GM23338 (cell line): ENCODE results near the gene PXDN. TPM values are rescaled to one million over a fixed set of nuclear protein-coding genes. Genes with fewer than 3 reads are reported as not detected.

Experiments
- ATAC-seq: fragments of 200-7000 bp; cut with Tn5 transposase; 3 replicates; pipeline ENCODE4 v1.9.1; 2020
- DNase-seq: peaks from one replicate; pipeline ENCODE4 v3.0.0-alpha.2; 2015; ENCODE audit warnings: low spot score
- H2AFZ ChIP-seq: fragments of 200-600 bp; sonication (generic); 2 replicates; pipeline ENCODE4 v1.8.0; 2016; ENCODE audit warnings: antibody characterized with exemption, mild to moderate bottlenecking, moderate library complexity
- H3F3A ChIP-seq: fragments of 200-600 bp; sonication (generic); replicated peaks from 2 replicates; pipeline ENCODE4 v1.8.0; 2017; ENCODE audit warnings: antibody characterized with exemption, mixed run types, low read depth
- H3K27ac ChIP-seq: fragments of 200-600 bp; sonication (generic); 2 replicates; pipeline ENCODE4 v1.6.1; 2016; ENCODE audit warnings: low read depth
- H3K27me3 ChIP-seq: fragments of 200-600 bp; sonication (generic); 2 replicates; pipeline ENCODE4 v1.8.0; 2016; ENCODE audit warnings: mild to moderate bottlenecking, mixed run types, moderate library complexity; ENCODE audit not compliant: insufficient read depth
- H3K36me3 ChIP-seq: fragments of 200-600 bp; sonication (generic); 2 replicates; pipeline ENCODE4 v1.8.0; 2016; ENCODE audit warnings: mild to moderate bottlenecking; ENCODE audit not compliant: insufficient read depth
- H3K4me1 ChIP-seq: fragments of 200-600 bp; sonication (generic); 2 replicates; pipeline ENCODE4 v1.8.0; 2016; ENCODE audit warnings: mild to moderate bottlenecking, moderate library complexity; ENCODE audit not compliant: insufficient read depth
- H3K4me2 ChIP-seq: fragments of 200-600 bp; sonication (generic); 2 replicates; pipeline ENCODE4 v1.7.1; 2017; ENCODE audit warnings: mixed run types
- H3K4me3 ChIP-seq: fragments of 200-600 bp; sonication (generic); 2 replicates; pipeline ENCODE4 v1.6.1; 2016; ENCODE audit warnings: mixed run types
- H3K79me2 ChIP-seq: fragments of 200-600 bp; sonication (generic); replicated peaks from 2 replicates; pipeline ENCODE4 v1.8.0; 2017; ENCODE audit warnings: mild to moderate bottlenecking; ENCODE audit not compliant: insufficient read depth
- H3K9me2 ChIP-seq: fragments of 200-600 bp; sonication (generic); 2 replicates; pipeline ENCODE4 v1.8.0; 2017; ENCODE audit not compliant: insufficient read depth
- H4K20me1 ChIP-seq: fragments of 200-600 bp; sonication (generic); replicated peaks from 2 replicates; pipeline ENCODE4 v1.8.0; 2017; ENCODE audit warnings: mild to moderate bottlenecking; ENCODE audit not compliant: insufficient read depth
- H3K27ac Mint-ChIP-seq: 2 replicates; pipeline ENCODE4 v1.8.0; 2020; ENCODE audit warnings: inconsistent platforms, mild to moderate bottlenecking, moderate library complexity, mixed read lengths
- H3K27me3 Mint-ChIP-seq: 3 replicates; pipeline ENCODE4 v1.8.0; 2022; ENCODE audit warnings: low read depth, mild to moderate bottlenecking, moderate library complexity, mixed read lengths, inconsistent platforms; ENCODE audit not compliant: insufficient read depth, poor library complexity
- H3K36me3 Mint-ChIP-seq: 3 replicates; pipeline ENCODE4 v1.8.0; 2021; ENCODE audit warnings: low read depth, mild to moderate bottlenecking, inconsistent platforms, moderate library complexity, mixed read lengths
- H3K4me1 Mint-ChIP-seq: 3 replicates; pipeline ENCODE4 v1.8.0; 2020; ENCODE audit warnings: mild to moderate bottlenecking, inconsistent platforms, mixed read lengths
- H3K4me3 Mint-ChIP-seq: 3 replicates; pipeline ENCODE4 v1.8.0; 2021; ENCODE audit warnings: moderate library complexity, mild to moderate bottlenecking, inconsistent platforms, mixed read lengths
- H3K9me3 Mint-ChIP-seq: 3 replicates; pipeline ENCODE4 v1.8.0; 2020; ENCODE audit warnings: moderate library complexity, mild to moderate bottlenecking, inconsistent platforms, mixed read lengths
- CREB1 ChIP-seq: fragments of 250-450 bp; sonication (Bioruptor Pico); IDR thresholded peaks from 2 replicates; pipeline ENCODE4 v1.5.0; 2020; ENCODE audit warnings: low read depth, mild to moderate bottlenecking, moderate library complexity
- ETS1 ChIP-seq: IDR thresholded peaks from 2 replicates; pipeline ENCODE4 v1.6.1; 2016; ENCODE audit warnings: antibody characterized with exemption
- EZH2 ChIP-seq: fragments of 200-600 bp; sonication (generic); IDR thresholded peaks from one replicate; pipeline ENCODE4 v1.8.0; 2017; ENCODE audit warnings: antibody characterized with exemption, mild to moderate bottlenecking, low read depth; ENCODE audit not compliant: unreplicated experiment
- EZH2phosphoT487 ChIP-seq: fragments of 200-600 bp; sonication (generic); IDR thresholded peaks from one replicate; pipeline ENCODE4 v1.8.1; 2018; ENCODE audit warnings: antibody characterized with exemption; ENCODE audit not compliant: unreplicated experiment
- JUNB ChIP-seq: IDR thresholded peaks from one replicate; pipeline ENCODE4 v1.6.1; 2016; ENCODE audit warnings: antibody characterized with exemption; ENCODE audit not compliant: unreplicated experiment
- NANOG ChIP-seq: IDR thresholded peaks from 2 replicates; pipeline ENCODE4 v1.6.1; 2016; ENCODE audit warnings: antibody characterized with exemption, borderline replicate concordance
- POLR2AphosphoS5 ChIP-seq: IDR thresholded peaks from 2 replicates; pipeline ENCODE4 v1.6.1; 2016; ENCODE audit warnings: antibody characterized with exemption, low read depth
- REST ChIP-seq: IDR thresholded peaks from one replicate; pipeline ENCODE4 v1.6.1; 2018; ENCODE audit warnings: antibody characterized with exemption; ENCODE audit not compliant: unreplicated experiment
- STAT1 ChIP-seq: IDR thresholded peaks from one replicate; pipeline ENCODE4 v1.6.1; 2016; ENCODE audit warnings: antibody characterized with exemption; ENCODE audit not compliant: unreplicated experiment
- ZNF114 ChIP-seq: fragments of 250-450 bp; sonication (Bioruptor Pico); IDR thresholded peaks from 2 replicates; pipeline ENCODE4 v1.5.0; 2020; ENCODE audit warnings: mild to moderate bottlenecking, moderate library complexity
- ZNF331 ChIP-seq: fragments of 250-450 bp; sonication (Bioruptor Pico); IDR thresholded peaks from 2 replicates; pipeline ENCODE4 v1.5.0; 2020; ENCODE audit warnings: low read depth, mild to moderate bottlenecking, moderate library complexity
- ZNF462 ChIP-seq: fragments of 250-450 bp; sonication (Bioruptor Pico); IDR thresholded peaks from 2 replicates; pipeline ENCODE4 v1.5.0; 2020; ENCODE audit warnings: mild to moderate bottlenecking, moderate library complexity
- polyA plus RNA-seq: library from polyadenylated mRNA; unstranded; fragments of >200 nt; fragmentation: Nextera tagmentation; extraction: Ambion mirVana; gene quantifications from 2 replicates; pipeline ENCODE4 v1.2.1, GENCODE V29; 2016
- total RNA-seq: library from RNA; depleted of rRNA; stranded (reverse); fragments of >200 nt; shearing (Covaris generic); gene quantifications from 2 replicates; pipeline ENCODE4 v1.2.3, GENCODE V29; 2014

PXDN gene
- total and polyA plus RNA-seq, 2 experiments from 2014 or later, result 42.2 to 225 TPM

DNA sequence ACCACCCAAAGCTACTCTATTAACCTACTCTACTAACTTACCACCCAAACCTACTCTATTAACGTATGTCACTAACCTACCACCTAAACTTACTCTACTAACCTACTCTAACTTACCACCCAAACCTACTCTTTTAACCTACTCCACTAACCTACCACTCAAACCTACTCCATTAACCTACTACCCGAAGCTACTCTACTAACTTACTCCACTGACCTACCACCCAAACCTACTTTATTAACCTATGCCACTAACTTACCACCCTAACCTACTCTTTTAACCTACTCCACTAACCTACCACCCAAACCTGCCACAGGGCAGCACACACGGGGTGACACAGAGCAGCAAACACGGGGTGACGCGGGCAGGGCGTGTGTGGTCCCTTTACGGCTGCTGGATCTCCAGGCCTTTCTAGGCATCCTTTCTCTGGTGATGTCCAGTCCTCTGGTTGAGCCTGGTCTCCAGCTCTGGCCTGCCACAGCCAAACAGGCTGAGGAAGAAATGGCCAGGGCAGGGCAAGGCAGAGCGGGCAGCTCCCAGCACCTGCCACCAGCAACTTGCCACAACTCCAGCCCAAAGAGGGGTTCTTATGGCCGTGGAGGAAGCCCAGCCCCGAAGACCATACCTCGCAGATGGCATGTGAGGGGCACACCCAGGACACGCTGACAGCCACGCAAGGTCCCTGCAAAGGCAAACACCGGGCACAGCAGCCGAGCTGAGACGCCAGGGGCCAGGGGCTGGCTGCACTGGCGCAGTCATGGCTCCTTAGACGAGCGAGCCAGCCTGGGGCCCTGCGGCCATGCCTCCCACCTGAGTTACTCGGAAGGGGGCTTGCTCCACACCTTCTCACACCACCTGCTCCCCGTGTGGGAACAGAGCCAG is 25.7 kb downstream of the PXDN start:
- Mint-ChIP-seq H3K9me3 (no peaks in the 10 kb centered on the region; the same call in 2 of the 3 replicates), H3K27ac (no peak overlapping the region), H3K4me1 (peaks cover 49% of the 10 kb centered on the region), H3K36me3 (no peaks in the 10 kb centered on the region; the same call in 2 of the 3 replicates), H3K27me3 (peaks cover 5% of the 10 kb centered on the region), H3K4me3 (no peak overlapping the region; the same call in 2 of the 3 replicates)
- TF ChIP-seq POLR2AphosphoS5 (no peak), STAT1 (no peak), ZNF114 (CRISPR knock-in tag) (no peak), NANOG (no peak), CREB1 (CRISPR knock-in tag) (no peak), REST (no peak), ZNF331 (CRISPR knock-in tag) (no peak), ETS1 (no peak), EZH2phosphoT487 (no peak), JUNB (no peak), EZH2 (no peak), ZNF462 (CRISPR knock-in tag) (no peak)
- Histone ChIP-seq H3K4me2 (no peak overlapping the region), H3K4me1 (peaks cover 17% of the 10 kb centered on the region), H3K79me2 (peaks cover 88% of the 10 kb centered on the region), H4K20me1 (peaks cover 7% of the 10 kb centered on the region; the same call in 1 of the 2 replicates), H3K4me3 (no peak overlapping the region), H3K27ac (no peak overlapping the region), H2AFZ (no peak overlapping the region), H3K27me3 (no peaks in the 10 kb centered on the region), H3F3A (no peaks in the 10 kb centered on the region), H3K9me2 (0 out of 2 replicates have a peak, but pooled peaks cover 12% of the 10 kb centered on the region), H3K36me3 (no peaks in the 10 kb centered on the region)
- ATAC-seq (peak; percentile 9; the same call in 2 of the 3 replicates), DNase-seq (no peak)
